GM19467 (cell line): ENCODE results near the gene RNASET2.
A peak's percentile ranks its signal among the peaks of the same experiment; 100 is the strongest.
"Not testable (repeated sequence)": the region's sequence is repeated elsewhere in the genome, so short reads cannot be mapped to it uniquely, and the experiment has no call there.

ENCODE experiments used
- ATAC-seq: cut with Tn5 transposase; IDR thresholded peaks from one replicate; pipeline ENCODE4 v1.9.1; 2021; ENCODE audit warnings: mild to moderate bottlenecking, moderate library complexity; ENCODE audit not compliant: unreplicated experiment

RNASET2 gene

DNA sequence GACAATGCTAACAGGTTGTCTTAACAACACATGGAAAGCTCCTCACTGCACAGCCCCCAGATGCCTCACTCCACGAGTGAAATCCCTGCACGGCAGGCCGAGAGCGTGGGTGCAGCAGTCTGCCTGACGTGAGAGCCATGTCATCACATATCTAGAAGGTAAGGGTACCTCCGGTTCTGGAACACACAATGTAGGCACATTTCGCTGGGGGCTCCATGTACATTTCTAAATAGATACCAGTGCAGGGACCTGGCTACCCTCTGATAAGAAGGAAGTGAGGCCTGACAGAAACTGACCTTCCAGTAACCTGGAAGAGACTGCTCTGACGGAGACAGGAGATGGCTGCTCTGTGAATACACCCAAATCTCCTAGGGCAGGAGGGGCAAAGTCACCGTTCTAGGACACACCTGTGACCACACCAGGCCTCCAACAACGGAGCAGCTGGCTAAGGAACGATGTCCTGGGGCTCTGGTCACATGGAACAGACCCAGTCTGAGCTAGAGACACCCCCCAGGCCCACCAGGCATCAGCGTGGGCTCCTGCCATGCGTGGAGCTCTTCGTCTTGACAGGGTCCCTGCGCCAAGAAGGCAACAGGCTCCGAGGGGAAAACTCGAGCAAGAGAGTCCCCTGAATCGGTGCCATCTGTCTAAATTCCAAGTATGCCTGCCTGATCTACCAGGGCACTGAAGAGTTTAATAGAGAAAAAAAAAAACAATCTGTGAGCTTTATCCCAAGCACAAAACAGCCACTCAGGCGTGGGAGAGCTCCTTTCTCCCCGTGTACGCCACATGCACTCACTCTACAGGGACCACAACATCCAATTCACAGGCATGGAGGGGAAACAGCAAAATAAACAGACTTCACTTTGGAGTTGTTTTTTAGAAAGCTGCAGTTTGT is 27.5 kb downstream of the RNASET2 start:
- ATAC-seq: no peak

DNA sequence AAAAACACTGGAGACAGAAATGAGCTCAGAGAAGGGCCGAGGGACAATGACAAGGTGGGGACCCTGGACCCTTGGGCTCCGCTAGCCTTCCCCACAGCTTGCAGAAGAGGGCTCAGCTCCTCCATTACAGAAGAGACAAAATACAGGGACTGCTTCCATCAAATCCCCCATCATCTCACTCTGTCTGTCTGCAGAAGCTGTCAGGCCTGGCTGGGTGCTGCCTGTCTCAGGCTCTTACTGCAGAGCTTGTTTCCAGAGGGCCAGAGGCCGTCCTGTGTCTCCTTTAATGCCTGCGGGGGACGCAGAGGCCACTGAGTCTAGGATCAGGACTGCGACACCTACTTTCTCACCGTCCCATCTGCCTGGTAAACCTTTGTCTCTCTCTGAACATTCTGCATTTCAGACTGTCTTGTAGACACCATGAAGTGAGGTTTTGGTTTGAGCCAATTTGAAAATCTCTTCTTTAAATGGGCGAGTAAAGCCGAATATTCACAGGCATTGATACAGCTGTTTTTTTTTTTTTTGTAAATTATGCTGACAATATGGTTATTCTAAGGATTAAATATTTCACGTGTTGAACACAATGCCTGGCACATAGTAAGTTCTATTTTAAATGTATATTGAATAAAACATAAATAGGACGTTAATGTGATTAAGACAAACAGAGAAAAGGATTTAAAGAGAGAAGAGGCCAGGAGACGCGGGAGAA is 28.3 kb downstream of the RNASET2 start:
- no peak for ATAC-seq

- ATAC-seq: no peak
Observed at GRCh38 chr6:166927240-166927934, 29.0 kb downstream of the RNASET2 start.

- ATAC-seq: no peak
Observed at GRCh38 chr6:166926748-166927147, 29.6 kb downstream of the RNASET2 start.

DNA sequence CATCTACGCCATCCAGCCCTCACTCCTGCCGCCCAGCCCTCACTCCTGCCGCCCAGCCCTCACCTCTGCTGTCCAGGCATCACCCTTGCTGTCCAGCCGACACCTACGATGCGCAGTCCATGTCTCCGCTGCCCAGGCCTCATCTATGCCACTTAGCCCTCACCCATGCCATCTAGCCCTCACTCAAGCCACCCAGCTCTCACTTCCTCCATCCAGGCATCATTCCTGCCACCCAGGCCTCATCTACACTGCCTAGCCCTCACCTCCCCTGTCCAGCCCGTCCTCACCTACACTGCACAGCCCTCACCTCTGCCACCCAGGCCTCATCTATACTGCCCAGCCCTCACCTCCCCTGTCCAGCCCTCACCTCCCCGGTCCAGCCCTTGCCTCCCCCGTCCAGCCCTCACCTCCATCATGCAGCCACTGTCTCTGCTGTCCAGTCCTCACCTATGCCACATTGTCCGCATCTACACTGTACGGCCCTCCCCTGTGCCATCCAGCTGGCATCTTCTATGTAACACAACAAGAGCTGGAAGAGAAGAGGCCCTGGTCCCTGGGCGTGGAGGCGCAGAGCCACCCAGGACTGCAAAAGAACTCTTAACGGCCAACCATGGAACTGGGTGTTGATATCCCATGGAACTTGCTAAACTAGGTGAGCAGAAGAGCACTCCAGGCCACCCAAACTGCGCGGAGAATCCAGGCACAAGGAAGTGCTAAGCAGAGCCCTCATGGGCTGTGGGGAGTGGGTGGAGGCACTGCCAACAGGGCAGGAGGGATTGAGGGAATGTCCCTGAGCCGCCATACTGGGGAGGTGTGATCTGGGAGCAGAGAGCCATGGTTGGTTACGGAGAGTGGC is 31.0 kb downstream of the RNASET2 start:
- ATAC-seq: no peak

GRCh38 chr6:166924531-166924930 is 31.8 kb downstream of the RNASET2 start:
- no peak for ATAC-seq

- ATAC-seq: no peak
Observed at GRCh38 chr6:166922937-166923336, 33.4 kb downstream of the RNASET2 start.

DNA sequence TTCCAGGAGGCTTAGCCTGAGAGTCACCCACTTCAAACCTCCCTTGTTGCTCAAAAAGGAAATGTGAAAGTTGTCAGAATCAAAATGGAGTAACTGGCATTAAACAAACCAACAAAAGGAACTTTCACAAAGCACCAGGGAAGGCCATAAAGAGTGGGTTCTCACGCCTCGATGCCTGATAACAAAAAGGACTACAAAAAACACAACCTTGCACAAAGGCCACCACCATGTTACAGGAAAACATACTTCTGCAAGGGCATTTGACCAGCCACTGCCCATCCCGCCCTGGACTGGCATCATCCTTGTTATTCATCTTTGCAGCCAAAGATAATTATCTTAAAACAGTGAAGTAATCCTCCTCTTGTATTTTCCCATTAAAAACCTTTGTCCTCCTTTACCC is 34.8 kb downstream of the RNASET2 start:
- no peak for ATAC-seq

DNA sequence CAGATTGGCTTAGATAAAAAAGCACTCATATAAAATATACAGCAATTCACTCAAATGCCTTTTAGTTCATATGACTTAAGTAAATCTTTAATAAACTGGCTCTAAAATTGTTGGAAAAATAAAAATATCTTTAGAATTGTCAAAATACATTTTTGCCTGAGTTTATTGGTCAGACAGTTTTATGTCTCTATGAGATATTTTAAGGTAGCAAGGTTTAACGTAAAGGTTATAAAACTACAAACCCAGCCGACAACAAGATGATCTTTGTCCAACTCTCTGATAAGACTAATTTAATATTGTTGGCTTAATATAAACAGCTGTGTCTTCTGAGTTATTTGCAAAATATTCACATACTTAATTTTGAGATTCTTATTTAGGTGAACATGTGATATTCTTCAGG is 39.5 kb downstream of the RNASET2 start:
- ATAC-seq: no peak

- not testable (repeated sequence) for ATAC-seq
Observed at GRCh38 chr6:166915484-166915883, 40.9 kb downstream of the RNASET2 start.

DNA sequence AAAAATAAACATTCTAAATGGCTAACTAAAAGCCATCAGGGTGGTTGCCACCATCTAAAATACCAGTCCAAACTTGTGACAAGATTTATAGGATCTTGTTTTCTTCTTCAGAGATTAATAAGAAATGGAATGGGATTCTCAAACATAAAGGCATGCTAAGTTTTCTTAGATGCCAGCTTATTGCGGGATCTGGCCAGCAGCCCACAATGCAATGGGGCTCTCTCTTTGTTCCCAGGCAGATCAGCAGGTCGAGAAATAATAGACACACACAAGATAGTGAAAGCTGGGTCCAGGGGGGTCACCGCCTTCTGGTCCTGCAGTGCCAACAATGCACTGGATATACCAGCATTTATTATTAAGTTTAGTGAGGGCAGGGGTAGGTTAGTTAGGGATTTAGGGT is 41.4 kb downstream of the RNASET2 start:
- ATAC-seq: not testable (repeated sequence)

- no peak for ATAC-seq
Observed at GRCh38 chr6:166911248-166911677, 45.1 kb downstream of the RNASET2 start.

- no peak for ATAC-seq
Observed at GRCh38 chr6:166910601-166911000, 45.7 kb downstream of the RNASET2 start.

GRCh38 chr6:166908811-166909210 is 47.5 kb downstream of the RNASET2 start:
- ATAC-seq: no peak

GRCh38 chr6:166907871-166908806 is 48.2 kb downstream of the RNASET2 start:
- ATAC-seq: no peak

DNA sequence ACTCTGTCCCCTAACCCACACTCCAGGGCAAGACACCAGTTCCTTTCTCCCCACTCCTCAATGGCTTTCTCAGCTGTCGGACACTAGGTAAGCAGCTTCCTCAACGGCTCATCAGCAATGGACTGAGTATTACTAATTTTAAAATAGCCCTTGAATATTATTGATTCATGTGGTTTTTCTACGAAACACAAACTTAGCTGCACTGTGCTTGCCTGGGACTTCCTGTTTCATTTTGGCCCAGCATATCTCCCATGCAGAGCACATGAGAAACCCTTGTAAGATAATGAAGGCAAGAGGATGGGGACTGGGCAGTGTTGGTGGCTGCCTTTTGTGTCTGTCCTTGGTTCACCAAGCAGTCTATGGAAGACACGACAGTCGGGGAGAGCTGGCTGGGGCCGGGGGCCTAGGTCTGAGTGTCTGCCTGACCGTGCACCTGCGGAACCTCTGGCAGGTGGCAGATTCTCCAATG is 48.9 kb downstream of the RNASET2 start:
- ATAC-seq: peak; percentile 73

DNA sequence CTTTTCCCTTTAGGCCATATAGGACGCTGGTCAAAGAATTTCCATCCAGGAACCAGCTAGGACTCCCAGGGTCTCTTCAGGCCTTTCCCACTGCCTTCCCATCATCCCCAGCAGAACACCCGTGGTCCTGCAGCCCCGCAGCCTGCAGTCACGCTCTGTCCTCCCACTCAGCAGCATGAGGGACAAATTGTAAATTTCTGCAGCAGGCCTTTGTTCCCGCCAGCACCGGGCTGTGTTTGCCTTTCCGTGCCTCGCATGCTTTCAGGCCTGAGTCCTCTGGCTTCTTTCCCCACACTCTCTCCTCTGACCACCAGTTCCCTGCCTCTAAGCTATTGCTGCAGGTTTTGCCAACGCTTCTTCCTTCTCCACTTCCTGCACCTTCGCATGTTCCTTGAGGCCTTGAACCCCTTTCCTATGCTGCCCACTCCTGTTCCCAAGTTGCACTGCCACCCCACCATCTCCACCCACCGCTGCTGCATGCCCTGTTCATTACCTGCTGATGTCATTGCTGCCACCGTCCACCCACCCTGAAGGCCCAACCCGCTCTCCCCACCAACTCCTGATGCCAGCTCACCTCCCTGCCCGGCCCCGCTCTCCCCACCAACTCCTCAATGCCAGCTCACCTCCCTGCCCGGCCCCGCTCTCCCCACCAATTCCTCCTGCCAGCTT is 49.8 kb downstream of the RNASET2 start:
- no peak for ATAC-seq

DNA sequence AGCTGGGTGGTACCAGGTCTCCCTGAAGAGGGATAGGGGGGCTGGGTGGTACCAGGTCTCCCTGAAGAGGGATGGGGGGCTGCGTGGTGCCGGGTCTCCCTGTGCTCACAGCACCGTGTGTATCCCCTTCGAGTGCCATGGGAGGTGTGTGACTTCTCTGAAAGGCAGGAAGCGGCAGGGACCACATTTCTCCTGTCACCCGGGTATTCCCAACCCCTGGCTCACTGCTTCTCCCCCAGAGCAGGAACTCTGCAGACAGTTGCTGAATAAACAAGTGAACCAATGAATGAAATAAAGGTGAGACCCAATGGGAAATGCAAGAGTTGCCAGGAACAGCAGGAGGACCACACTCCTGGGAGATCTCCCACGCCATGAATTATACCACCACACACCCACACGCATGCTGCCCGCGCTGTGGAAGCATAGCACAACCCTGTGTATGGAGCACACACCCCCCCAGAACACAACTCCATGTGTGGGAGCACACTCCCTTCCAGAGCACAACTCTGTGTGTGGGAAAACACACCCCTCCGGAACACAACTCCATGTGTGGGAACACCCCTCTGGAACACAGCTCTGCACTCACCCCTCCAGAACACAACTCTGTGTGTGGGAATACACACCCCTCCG is 50.7 kb downstream of the RNASET2 start:
- no peak for ATAC-seq
